Astrocyte (in vitro differentiated cells and primary cell): Measurements from ENCODE around the gene ADCY2. TPM values are rescaled to one million over a fixed set of nuclear protein-coding genes. Genes with fewer than 3 reads are reported as not detected.

ENCODE experiments used
- DNase-seq: peaks from one replicate; pipeline ENCODE4 v3.0.0-alpha.2; 2010; ENCODE audit warnings: low read depth
- FAIRE-seq: peaks from 2 replicates; lab custom pipeline; 2011; peaks lifted over from hg19 to GRCh38; lab: Jason Lieb, UNC
- H2AFZ ChIP-seq: 2 replicates; pipeline ENCODE4 v1.6.0; 2012; ENCODE audit warnings: low read depth, low read length, inconsistent platforms
- H3K27ac ChIP-seq: 2 replicates; pipeline ENCODE4 v1.5.1; 2011; ENCODE audit warnings: low read depth, low read length, inconsistent platforms
- H3K27me3 ChIP-seq: 2 replicates; pipeline ENCODE4 v1.6.0; 2011; ENCODE audit warnings: low read length, inconsistent platforms; ENCODE audit not compliant: insufficient read depth
- H3K36me3 ChIP-seq: 2 replicates; pipeline ENCODE4 v1.5.1; 2011; ENCODE audit warnings: low read length, inconsistent platforms; ENCODE audit not compliant: insufficient read depth
- H3K4me1 ChIP-seq: 2 replicates; pipeline ENCODE4 v1.5.1; 2011; ENCODE audit warnings: low read length, inconsistent platforms; ENCODE audit not compliant: insufficient read depth
- H3K4me2 ChIP-seq: 2 replicates; pipeline ENCODE4 v1.6.0; 2012; ENCODE audit warnings: low read length, inconsistent platforms
- H3K4me3 ChIP-seq: 2 replicates; pipeline ENCODE4 v1.5.1; 2011; ENCODE audit warnings: low read depth, mild to moderate bottlenecking, low read length, inconsistent platforms; ENCODE audit not compliant: insufficient read depth
- H3K79me2 ChIP-seq: 2 replicates; pipeline ENCODE4 v1.6.0; 2012; ENCODE audit warnings: mild to moderate bottlenecking, low read length, inconsistent platforms; ENCODE audit not compliant: insufficient read depth
- H3K9ac ChIP-seq: 2 replicates; pipeline ENCODE4 v1.6.0; 2012; ENCODE audit warnings: mild to moderate bottlenecking, low read length, inconsistent platforms
- H3K9me3 ChIP-seq: 2 replicates; pipeline ENCODE4 v1.5.1; 2012; ENCODE audit warnings: low read depth, mild to moderate bottlenecking, low read length, inconsistent platforms; ENCODE audit not compliant: insufficient read depth
- H4K20me1 ChIP-seq: 2 replicates; pipeline ENCODE4 v1.6.0; 2012; ENCODE audit warnings: low read length, inconsistent platforms; ENCODE audit not compliant: insufficient read depth
- H3K27ac Mint-ChIP-seq: one replicate; pipeline ENCODE4 v1.8.0; 2021; ENCODE audit warnings: mild to moderate bottlenecking, mixed read lengths; ENCODE audit not compliant: unreplicated experiment
- H3K27me3 Mint-ChIP-seq: one replicate; pipeline ENCODE4 v1.8.0; 2021; ENCODE audit warnings: low read depth, mixed read lengths; ENCODE audit not compliant: unreplicated experiment
- H3K36me3 Mint-ChIP-seq: one replicate; pipeline ENCODE4 v1.8.0; 2021; ENCODE audit warnings: low read depth, mixed read lengths; ENCODE audit not compliant: unreplicated experiment
- H3K4me1 Mint-ChIP-seq: one replicate; pipeline ENCODE4 v1.8.0; 2021; ENCODE audit warnings: low read depth, mixed read lengths; ENCODE audit not compliant: unreplicated experiment
- H3K4me3 Mint-ChIP-seq: one replicate; pipeline ENCODE4 v1.8.0; 2021; ENCODE audit warnings: mild to moderate bottlenecking, moderate library complexity, mixed read lengths; ENCODE audit not compliant: unreplicated experiment
- H3K9me3 Mint-ChIP-seq: one replicate; pipeline ENCODE4 v1.8.0; 2021; ENCODE audit warnings: mild to moderate bottlenecking, mixed read lengths; ENCODE audit not compliant: unreplicated experiment
- CTCF ChIP-seq: IDR thresholded peaks from 2 replicates; pipeline ENCODE4 v1.5.1; 2011; ENCODE audit warnings: low read depth, mild to moderate bottlenecking, inconsistent platforms, low read length, moderate library complexity; ENCODE audit not compliant: insufficient read depth
- EZH2 ChIP-seq: IDR thresholded peaks from 2 replicates; pipeline ENCODE4 v1.6.1; 2012; ENCODE audit warnings: mild to moderate bottlenecking, low read length, inconsistent platforms; ENCODE audit not compliant: insufficient read depth
- total RNA-seq: library from RNA; stranded (reverse); gene quantifications from 2 replicates; pipeline ENCODE4 v1.2.1, GENCODE V29; 2021

The ADCY2 gene
- total RNA-seq, 1 donor from 2014 or later, result 5.7 TPM

DNA sequence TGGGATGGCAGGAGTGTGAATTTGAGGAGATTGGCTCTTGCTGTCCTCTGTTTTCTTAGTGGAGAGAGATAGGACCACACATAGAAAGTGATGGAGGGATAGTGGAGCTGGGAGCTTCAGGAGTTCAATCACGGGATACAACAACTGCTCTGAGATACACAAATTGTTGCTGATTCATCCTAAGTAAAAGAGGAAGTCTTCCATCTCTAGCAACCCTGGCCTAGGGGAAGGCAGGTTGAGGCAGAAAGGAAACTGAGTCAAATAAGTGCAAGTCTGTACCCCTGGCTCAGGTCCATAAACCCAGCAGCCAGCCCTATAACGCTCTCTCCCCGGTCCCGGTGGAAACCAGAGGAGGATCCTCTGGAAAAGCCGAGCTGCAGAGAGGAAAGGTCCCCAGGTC, 97.7 kb downstream of the ADCY2 start:
- Histone ChIP-seq H3K4me2 (no peak overlapping the region), H3K4me3 (no peak overlapping the region), H3K27ac (no peak overlapping the region), H2AFZ (no peak overlapping the region), H3K9me3 (peaks cover 3% of the 10 kb centered on the region), H4K20me1 (no peaks in the 10 kb centered on the region), H3K27me3 (no peaks in the 10 kb centered on the region), H3K79me2 (no peaks in the 10 kb centered on the region), H3K36me3 (no peaks in the 10 kb centered on the region), H3K9ac (no peak overlapping the region), H3K4me1 (no peaks in the 10 kb centered on the region)
- peaks cover 5% of the 10 kb centered on the region for H3K4me1 Mint-ChIP-seq
- no peak overlapping the region for H3K4me3 Mint-ChIP-seq
- no peaks in the 10 kb centered on the region for H3K36me3 Mint-ChIP-seq
- no peak overlapping the region for H3K27ac Mint-ChIP-seq
- FAIRE-seq, result no peak
- TF ChIP-seq EZH2 (no peak), CTCF (no peak)
- no peak for DNase-seq
- peaks cover 2% of the 10 kb centered on the region for H3K9me3 Mint-ChIP-seq
- H3K27me3 Mint-ChIP-seq, result no peaks in the 10 kb centered on the region

DNA sequence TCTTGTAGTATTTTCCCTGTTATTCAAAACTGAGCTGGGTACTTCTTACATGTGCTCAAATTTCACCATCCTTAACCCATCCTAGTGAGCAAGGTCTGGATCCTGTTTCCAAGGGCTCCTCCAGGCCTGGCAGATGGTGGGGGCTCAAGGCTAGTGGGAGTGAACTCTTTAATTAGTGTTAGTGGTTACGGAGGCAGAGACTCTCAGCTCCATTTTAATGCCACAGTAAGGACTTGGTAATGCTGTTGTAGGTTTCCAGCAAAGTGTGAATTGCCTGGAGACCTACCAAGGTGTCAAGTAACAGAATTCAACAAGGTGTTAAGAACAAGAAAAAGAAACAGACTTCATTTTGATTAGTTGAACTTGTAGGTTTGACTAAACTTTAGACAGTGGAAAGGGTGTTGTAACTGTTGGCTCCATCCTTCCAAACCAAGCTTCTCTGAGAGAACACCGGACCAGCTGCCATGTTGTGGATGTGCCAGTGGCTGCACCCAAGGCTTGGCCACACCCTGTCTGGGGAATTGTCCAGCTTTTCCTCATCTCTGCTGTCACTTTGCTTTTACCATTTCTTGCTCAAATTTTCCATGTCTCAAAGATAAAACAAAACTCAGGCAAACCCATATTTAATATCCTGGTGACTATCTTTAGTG, 98.7 kb downstream of the ADCY2 start:
- Mint-ChIP-seq H3K9me3 (peaks cover 2% of the 10 kb centered on the region), H3K36me3 (no peaks in the 10 kb centered on the region), H3K27me3 (no peaks in the 10 kb centered on the region), H3K4me3 (no peak overlapping the region), H3K4me1 (no peaks in the 10 kb centered on the region), H3K27ac (no peak overlapping the region)
- H3K9me3 ChIP-seq, result peaks cover under 1% of the 10 kb centered on the region
- H3K36me3 ChIP-seq, result no peaks in the 10 kb centered on the region
- no peak for FAIRE-seq
- no peaks in the 10 kb centered on the region for H3K79me2 ChIP-seq
- H3K4me3 ChIP-seq, result no peak overlapping the region
- no peak overlapping the region for H3K4me2 ChIP-seq
- H3K27me3 ChIP-seq, result no peaks in the 10 kb centered on the region
- DNase-seq, result no peak
- H3K9ac ChIP-seq, result no peak overlapping the region
- no peaks in the 10 kb centered on the region for H3K4me1 ChIP-seq
- TF ChIP-seq EZH2 (no peak), CTCF (no peak)
- H2AFZ ChIP-seq, result no peak overlapping the region
- no peak overlapping the region for H3K27ac ChIP-seq
- H4K20me1 ChIP-seq, result no peaks in the 10 kb centered on the region

GRCh38 chr5:7495131-7495517, 99.2 kb downstream of the ADCY2 start:
- no peaks in the 10 kb centered on the region for H3K27me3 Mint-ChIP-seq
- no peaks in the 10 kb centered on the region for H3K9me3 ChIP-seq
- no peak overlapping the region for H3K4me2 ChIP-seq
- no peaks in the 10 kb centered on the region for H4K20me1 ChIP-seq
- no peak overlapping the region for H3K27ac Mint-ChIP-seq
- no peak overlapping the region for H3K4me3 ChIP-seq
- no peak overlapping the region for H2AFZ ChIP-seq
- H3K27me3 ChIP-seq, result no peaks in the 10 kb centered on the region
- no peaks in the 10 kb centered on the region for H3K79me2 ChIP-seq
- H3K9ac ChIP-seq, result no peak overlapping the region
- H3K36me3 Mint-ChIP-seq, result no peaks in the 10 kb centered on the region
- no peak for TF ChIP-seq EZH2
- TF ChIP-seq CTCF, result no peak
- no peak overlapping the region for H3K4me3 Mint-ChIP-seq
- DNase-seq (no peak), FAIRE-seq (no peak)
- no peaks in the 10 kb centered on the region for H3K4me1 ChIP-seq
- no peaks in the 10 kb centered on the region for H3K4me1 Mint-ChIP-seq
- no peaks in the 10 kb centered on the region for H3K9me3 Mint-ChIP-seq
- no peaks in the 10 kb centered on the region for H3K36me3 ChIP-seq
- H3K27ac ChIP-seq, result no peak overlapping the region
